ENCODE results near the gene CHMP3. TPM values are rescaled to one million over a fixed set of nuclear protein-coding genes. Genes with fewer than 3 reads are reported as not detected.

Gene CHMP3
- total RNA-seq, 1 experiment from 2014 or later, result 54.4 TPM

DNA sequence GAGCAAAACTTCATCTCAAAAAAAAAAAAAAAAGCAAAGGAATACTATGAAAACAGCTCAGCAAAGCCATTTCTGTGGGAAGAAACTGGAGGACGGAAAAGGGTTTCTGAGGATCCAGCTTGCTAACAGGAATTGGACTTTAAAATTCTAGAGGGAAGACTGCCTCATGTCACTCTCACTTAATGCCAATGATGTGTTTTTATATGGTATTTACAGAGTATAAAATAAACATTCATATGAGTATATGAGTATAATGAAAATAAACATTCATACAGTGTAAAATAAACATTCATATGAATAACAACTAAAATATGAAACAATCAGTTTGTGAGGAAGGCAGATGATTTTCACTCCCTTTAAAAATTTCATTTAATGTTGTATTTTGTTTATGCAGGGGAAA, 43.9 kb downstream of the CHMP3 start:
- TF ChIP-seq EZH2 (IDR thresholded peaks at IDR 0.05; ENCODE audit: low read length, unreplicated experiment) (no peak), EZH2phosphoT487 (IDR thresholded peaks at IDR 0.05; ENCODE audit: borderline replicate concordance, low read length) (no peak)
- TF ChIP-seq, protein P1, sequence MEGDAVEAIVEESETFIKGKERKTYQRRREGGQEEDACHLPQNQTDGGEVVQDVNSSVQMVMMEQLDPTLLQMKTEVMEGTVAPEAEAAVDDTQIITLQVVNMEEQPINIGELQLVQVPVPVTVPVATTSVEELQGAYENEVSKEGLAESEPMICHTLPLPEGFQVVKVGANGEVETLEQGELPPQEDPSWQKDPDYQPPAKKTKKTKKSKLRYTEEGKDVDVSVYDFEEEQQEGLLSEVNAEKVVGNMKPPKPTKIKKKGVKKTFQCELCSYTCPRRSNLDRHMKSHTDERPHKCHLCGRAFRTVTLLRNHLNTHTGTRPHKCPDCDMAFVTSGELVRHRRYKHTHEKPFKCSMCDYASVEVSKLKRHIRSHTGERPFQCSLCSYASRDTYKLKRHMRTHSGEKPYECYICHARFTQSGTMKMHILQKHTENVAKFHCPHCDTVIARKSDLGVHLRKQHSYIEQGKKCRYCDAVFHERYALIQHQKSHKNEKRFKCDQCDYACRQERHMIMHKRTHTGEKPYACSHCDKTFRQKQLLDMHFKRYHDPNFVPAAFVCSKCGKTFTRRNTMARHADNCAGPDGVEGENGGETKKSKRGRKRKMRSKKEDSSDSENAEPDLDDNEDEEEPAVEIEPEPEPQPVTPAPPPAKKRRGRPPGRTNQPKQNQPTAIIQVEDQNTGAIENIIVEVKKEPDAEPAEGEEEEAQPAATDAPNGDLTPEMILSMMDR (conservative IDR thresholded peaks at IDR 0.05; ENCODE audit: low read depth, low read length), result no peak
- Histone ChIP-seq H3K9ac (ENCODE audit: low read length) (no peak overlapping the region), H3K27me3 (ENCODE audit: low read length) (no peaks in the 10 kb centered on the region), H3K9me3 (ENCODE audit: low read length) (no peaks in the 10 kb centered on the region), H2AFZ (ENCODE audit: low read length) (no peak overlapping the region), H4K20me1 (ENCODE audit: low read length) (no peaks in the 10 kb centered on the region), H3K4me2 (ENCODE audit: low read length) (peak overlapping the region; percentile 30), H3K9me2 (replicated peaks; ENCODE audit: low read length) (no peaks in the 10 kb centered on the region), H3K79me2 (ENCODE audit: low read length) (no peaks in the 10 kb centered on the region), H3F3A (ENCODE audit: low read length, unreplicated experiment) (no peaks in the 10 kb centered on the region), H3K27ac (ENCODE audit: low read length) (peak overlapping the region; percentile 51), H3K4me1 (ENCODE audit: insufficient read depth, low read length) (peaks cover 17% of the 10 kb centered on the region), H3K4me3 (ENCODE audit: low read length) (no peak overlapping the region), H3K36me3 (ENCODE audit: low read depth, low read length) (peaks cover 5% of the 10 kb centered on the region)
- POLR2A ChIA-PET (ENCODE audit: unreplicated experiment), result interaction anchor here (0.9 kb wide), 1 partner anchor 79 kb away, joined by 6 read pairs; no protein-coding TSS in a partner anchor
- peak; percentile 92 for ATAC-seq
- CTCF ChIA-PET, result interaction anchor here (0.6 kb wide), 1 partner anchor 307 kb away, joined by 3 read pairs; no protein-coding TSS in a partner anchor
- DNase-seq, result peak; percentile 43
- BruUV-seq (replicated peaks), result no TSS peak
- intact Hi-C loops (cut with micrococcal nuclease), result loop anchor here (2.0 to 5.0 kb wide), 2 partner anchors 43 to 103 kb away; partner anchors contain the start of genes CHMP3 and RNF103

DNA sequence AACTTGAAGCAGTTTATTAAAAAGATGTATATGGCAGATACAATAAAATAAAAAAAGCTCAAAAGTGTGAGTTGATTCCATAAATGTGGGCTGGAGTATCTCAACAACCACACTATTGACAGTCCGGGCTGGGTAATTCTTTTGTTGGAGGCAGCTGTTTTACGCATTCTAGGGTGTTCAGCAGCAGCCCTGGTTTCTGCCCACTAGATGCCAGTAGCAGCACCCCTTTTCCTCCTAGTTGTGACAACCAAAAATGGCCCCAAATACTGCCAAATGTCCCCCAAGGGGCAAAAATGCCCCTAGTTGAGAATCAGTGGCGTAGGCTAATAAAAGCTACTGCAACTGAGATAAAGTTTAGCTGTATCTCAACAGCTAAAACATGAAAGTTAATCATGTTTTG, 44.8 kb downstream of the CHMP3 start:
- H3F3A ChIP-seq (ENCODE audit: low read length, unreplicated experiment), result no peaks in the 10 kb centered on the region
- H3K36me3 ChIP-seq (ENCODE audit: low read depth, low read length), result peaks cover 5% of the 10 kb centered on the region
- no peaks in the 10 kb centered on the region for H3K9me2 ChIP-seq (replicated peaks; ENCODE audit: low read length)
- no peaks in the 10 kb centered on the region for H4K20me1 ChIP-seq (ENCODE audit: low read length)
- H3K9me3 ChIP-seq (ENCODE audit: low read length), result no peaks in the 10 kb centered on the region
- H3K4me1 ChIP-seq (ENCODE audit: insufficient read depth, low read length), result peaks cover 17% of the 10 kb centered on the region
- H3K27ac ChIP-seq (ENCODE audit: low read length), result no peak overlapping the region
- H3K4me3 ChIP-seq (ENCODE audit: low read length), result no peak overlapping the region
- intact Hi-C loops (cut with micrococcal nuclease), result loop anchor here (1.0 to 5.0 kb wide), 3 partner anchors 44 to 246 kb away; partner anchors contain the start of genes CHMP3 and RNF103
- no peak overlapping the region for H3K4me2 ChIP-seq (ENCODE audit: low read length)
- no peaks in the 10 kb centered on the region for H3K79me2 ChIP-seq (ENCODE audit: low read length)
- TF ChIP-seq EZH2 (IDR thresholded peaks at IDR 0.05; ENCODE audit: low read length, unreplicated experiment) (no peak), EZH2phosphoT487 (IDR thresholded peaks at IDR 0.05; ENCODE audit: borderline replicate concordance, low read length) (no peak)
- TF ChIP-seq, protein P1 (conservative IDR thresholded peaks at IDR 0.05; ENCODE audit: low read depth, low read length), result peak; percentile 56
- no peak overlapping the region for H2AFZ ChIP-seq (ENCODE audit: low read length)
- ATAC-seq (peak; percentile 50), DNase-seq (peak; percentile 10)
- H3K9ac ChIP-seq (ENCODE audit: low read length), result no peak overlapping the region
- no peaks in the 10 kb centered on the region for H3K27me3 ChIP-seq (ENCODE audit: low read length)
- BruUV-seq (replicated peaks), result no TSS peak
- POLR2A ChIA-PET (ENCODE audit: unreplicated experiment), result no interaction called here
- CTCF ChIA-PET, result no interaction called here

DNA sequence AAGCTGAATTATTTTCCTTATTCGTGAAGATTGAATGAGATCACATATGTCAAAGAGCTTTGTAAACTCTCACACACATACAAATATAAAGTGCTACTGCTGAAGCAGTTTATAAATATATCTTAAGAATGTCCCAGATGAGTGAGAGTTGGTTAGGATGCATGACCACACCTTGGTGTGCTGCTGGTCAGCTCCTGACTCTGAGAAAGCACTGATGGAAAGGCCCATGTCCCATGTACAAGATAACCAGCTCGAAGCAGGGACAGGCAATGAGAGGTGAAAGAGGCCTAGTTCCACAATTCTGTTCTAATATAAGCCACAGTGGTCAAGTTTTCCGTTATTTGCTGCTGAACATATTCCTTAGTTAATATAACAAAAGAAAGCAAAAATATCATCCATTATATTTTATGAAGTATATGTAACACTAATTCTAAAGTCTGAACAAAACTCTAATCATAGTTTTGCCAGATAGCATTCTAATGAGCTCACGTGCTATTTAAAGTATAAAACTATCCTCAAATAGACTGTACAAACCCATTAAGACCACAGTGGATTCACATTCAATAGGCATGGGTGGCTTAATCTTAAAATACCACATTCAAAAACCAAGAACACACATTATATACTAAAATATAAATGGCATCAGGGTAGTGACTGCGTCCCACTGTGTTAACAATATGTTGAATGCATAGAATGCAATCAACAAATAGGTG, 49.1 kb downstream of the CHMP3 start:
- no peaks in the 10 kb centered on the region for H3K9me3 ChIP-seq (ENCODE audit: low read length)
- H2AFZ ChIP-seq (ENCODE audit: low read length), result no peak overlapping the region
- POLR2A ChIA-PET (ENCODE audit: unreplicated experiment), result no interaction called here
- no peaks in the 10 kb centered on the region for H3K9me2 ChIP-seq (replicated peaks; ENCODE audit: low read length)
- DNase-seq (no peak), ATAC-seq (no peak)
- CTCF ChIA-PET, result no interaction called here
- no peaks in the 10 kb centered on the region for H3K36me3 ChIP-seq (ENCODE audit: low read depth, low read length)
- no peak overlapping the region for H3K9ac ChIP-seq (ENCODE audit: low read length)
- no peak overlapping the region for H3K27ac ChIP-seq (ENCODE audit: low read length)
- H3K4me1 ChIP-seq (ENCODE audit: insufficient read depth, low read length), result peaks cover 7% of the 10 kb centered on the region
- H3K27me3 ChIP-seq (ENCODE audit: low read length), result no peaks in the 10 kb centered on the region
- TF ChIP-seq, protein P1 (conservative IDR thresholded peaks at IDR 0.05; ENCODE audit: low read depth, low read length), result no peak
- no peak for TF ChIP-seq EZH2 (IDR thresholded peaks at IDR 0.05; ENCODE audit: low read length, unreplicated experiment)
- TF ChIP-seq EZH2phosphoT487 (IDR thresholded peaks at IDR 0.05; ENCODE audit: borderline replicate concordance, low read length), result no peak
- no peak overlapping the region for H3K4me2 ChIP-seq (ENCODE audit: low read length)
- intact Hi-C loops (cut with micrococcal nuclease), result no loop called here
- no peaks in the 10 kb centered on the region for H4K20me1 ChIP-seq (ENCODE audit: low read length)
- BruUV-seq (replicated peaks), result no TSS peak
- no peaks in the 10 kb centered on the region for H3F3A ChIP-seq (ENCODE audit: low read length, unreplicated experiment)
- H3K4me3 ChIP-seq (ENCODE audit: low read length), result no peak overlapping the region
- no peaks in the 10 kb centered on the region for H3K79me2 ChIP-seq (ENCODE audit: low read length)

All from PC-3 (cell line).